GM19238 (cell line): Measurements from ENCODE around the gene MAP3K9.
"Not testable (repeated sequence)": the region's sequence is repeated elsewhere in the genome, so short reads cannot be mapped to it uniquely, and the experiment has no call there.

Experiments used
- DNase-seq: peaks from one replicate; pipeline ENCODE4 v3.0.0; 2011; ENCODE audit warnings: low spot score; ENCODE audit not compliant: insufficient read length

MAP3K9 gene

GRCh38 chr14:70724944-70725343 is 84.4 kb downstream of the MAP3K9 start:
- DNase-seq: no peak

- DNase-seq: no peak
Measured at GRCh38 chr14:70724110-70724509, 85.2 kb downstream of the MAP3K9 start.

- DNase-seq: no peak
Measured at GRCh38 chr14:70723276-70723675, 86.0 kb downstream of the MAP3K9 start.

GRCh38 chr14:70722418-70722817 is 86.9 kb downstream of the MAP3K9 start:
- DNase-seq: no peak

GRCh38 chr14:70721542-70721941 is 87.8 kb downstream of the MAP3K9 start:
- DNase-seq: no peak

GRCh38 chr14:70718383-70719118 is 90.8 kb downstream of the MAP3K9 start:
- DNase-seq: no peak

GRCh38 chr14:70716958-70717357 is 92.4 kb downstream of the MAP3K9 start:
- DNase-seq: no peak

- DNase-seq: no peak
Measured at GRCh38 chr14:70716483-70716882, 92.8 kb downstream of the MAP3K9 start.

GRCh38 chr14:70714055-70714550 is 95.2 kb downstream of the MAP3K9 start:
- DNase-seq: no peak

GRCh38 chr14:70713511-70713916 is 95.8 kb downstream of the MAP3K9 start:
- no peak for DNase-seq

GRCh38 chr14:70713096-70713495 is 96.2 kb downstream of the MAP3K9 start:
- no peak for DNase-seq

- DNase-seq: no peak
Measured at GRCh38 chr14:70711451-70711850, 97.9 kb downstream of the MAP3K9 start.

- DNase-seq: no peak
Measured at GRCh38 chr14:70709726-70710382, 99.5 kb downstream of the MAP3K9 start.

- no peak for DNase-seq
Measured at GRCh38 chr14:70708717-70709570, 100.4 kb downstream of the MAP3K9 start.

- peak; percentile 30 for DNase-seq
Measured at GRCh38 chr14:70707138-70708038, 101.9 kb downstream of the MAP3K9 start.

- no peak for DNase-seq
Measured at GRCh38 chr14:70706177-70706576, 103.1 kb downstream of the MAP3K9 start.

GRCh38 chr14:70704960-70705359 is 104.4 kb downstream of the MAP3K9 start:
- DNase-seq: no peak

- not testable (repeated sequence) for DNase-seq
Measured at GRCh38 chr14:70703621-70704168, 105.6 kb downstream of the MAP3K9 start.

- no peak for DNase-seq
Measured at GRCh38 chr14:70702161-70702560, 107.2 kb downstream of the MAP3K9 start.

GRCh38 chr14:70701610-70702009 is 107.7 kb downstream of the MAP3K9 start:
- no peak for DNase-seq
